Right hindlimb (tissue), 1 donor: Measurements from ENCODE around the gene TLCD1.

Source experiments
- DNase-seq: peaks from one replicate; pipeline ENCODE4 v3.0.0-alpha.2; 2018

TLCD1 gene

GRCh38 chr17:28726226-28726626 lies at the start of gene TLCD1:
Gene TLCD1, minus strand, starts transcription at chr17:28726233. Its CDS starts 136 bp downstream, at chr17:28726097.
- peak; percentile 89 for DNase-seq

GRCh38 chr17:28774206-28774605 lies 48.2 kb upstream of the TLCD1 start:
- DNase-seq = no peak

- no peak for DNase-seq
These were observed 47.7 kb upstream of the TLCD1 start for GRCh38 chr17:28773736-28774135.

- DNase-seq = no peak
These were observed 39.0 kb upstream of the TLCD1 start for GRCh38 chr17:28765038-28765437.

- peak; percentile 58 for DNase-seq
These were observed 37.8 kb upstream of the TLCD1 start for GRCh38 chr17:28763804-28764266.

- no peak for DNase-seq
These were observed 37.2 kb upstream of the TLCD1 start for GRCh38 chr17:28763137-28763799.

- no peak for DNase-seq
These were observed 34.8 kb upstream of the TLCD1 start for GRCh38 chr17:28760601-28761562.

- no peak for DNase-seq
These were observed 33.3 kb upstream of the TLCD1 start for GRCh38 chr17:28759256-28759865.

- no peak for DNase-seq
These were observed 32.5 kb upstream of the TLCD1 start for GRCh38 chr17:28758411-28759121.

- no peak for DNase-seq
These were observed 30.2 kb upstream of the TLCD1 start for GRCh38 chr17:28756049-28756804.

- DNase-seq = no peak
These were observed 29.5 kb upstream of the TLCD1 start for GRCh38 chr17:28755486-28755885.

GRCh38 chr17:28751600-28752366 lies 25.8 kb upstream of the TLCD1 start:
- no peak for DNase-seq

GRCh38 chr17:28750178-28751047 lies 24.4 kb upstream of the TLCD1 start:
- DNase-seq = peak; percentile 93

- DNase-seq = no peak
These were observed 23.6 kb upstream of the TLCD1 start for GRCh38 chr17:28749516-28750177.

GRCh38 chr17:28748852-28749515 lies 23.0 kb upstream of the TLCD1 start:
- DNase-seq = no peak

- no peak for DNase-seq
These were observed 22.0 kb upstream of the TLCD1 start for GRCh38 chr17:28747801-28748750.

GRCh38 chr17:28747051-28747691 lies 21.1 kb upstream of the TLCD1 start:
- peak; percentile 76 for DNase-seq
